ENCODE measurements around the gene DNAH6. TPM values are rescaled to one million over a fixed set of nuclear protein-coding genes. Genes with fewer than 3 reads are reported as not detected.
"Not testable (repeated sequence)": the region's sequence is repeated elsewhere in the genome, so short reads cannot be mapped to it uniquely, and the experiment has no call there.

Gene DNAH6
- total RNA-seq, 1 donor from 2014 or later = 2.6 TPM

- H2AFZ ChIP-seq (replicated peaks) = no peak overlapping the region
- no peak overlapping the region for H3K4me3 Mint-ChIP-seq
- H3F3A ChIP-seq (ENCODE audit: low read depth) = no peaks in the 10 kb centered on the region
- TF ChIP-seq EZH2phosphoT487 (IDR thresholded peaks at IDR 0.05) (no peak), CTCF (IDR thresholded peaks at IDR 0.05) (no peak), EZH2 (IDR thresholded peaks at IDR 0.05) (no peak)
- no peaks in the 10 kb centered on the region for H3K79me2 ChIP-seq (ENCODE audit: low read depth)
- no peaks in the 10 kb centered on the region for H3K4me1 ChIP-seq
- no peak overlapping the region for H3K4me2 ChIP-seq
- H4K20me1 ChIP-seq (ENCODE audit: low read depth) = no peaks in the 10 kb centered on the region
- no peak overlapping the region for H3K27ac Mint-ChIP-seq
- no peaks in the 10 kb centered on the region for H3K9me3 ChIP-seq (ENCODE audit: low read depth)
- H3K9me3 Mint-ChIP-seq = no peaks in the 10 kb centered on the region
- no peak overlapping the region for H3K9ac ChIP-seq
- DNase-seq (ENCODE audit: low spot score) = no peak
- H3K36me3 ChIP-seq = no peaks in the 10 kb centered on the region
- no peaks in the 10 kb centered on the region for H3K27me3 Mint-ChIP-seq (ENCODE audit: insufficient read depth, low read depth)
- H3K36me3 Mint-ChIP-seq = no peaks in the 10 kb centered on the region
- no peaks in the 10 kb centered on the region for H3K4me1 Mint-ChIP-seq
- H3K27ac ChIP-seq = no peak overlapping the region
- H3K27me3 ChIP-seq = no peaks in the 10 kb centered on the region
- H3K4me3 ChIP-seq = no peak overlapping the region
Measured at GRCh38 chr2:84548303-84548702, 32.0 kb downstream of the DNAH6 start.

GRCh38 chr2:84550916-84551315 lies 34.6 kb downstream of the DNAH6 start:
- no peak overlapping the region for H3K4me3 Mint-ChIP-seq
- H3K9me3 ChIP-seq (ENCODE audit: low read depth) = no peaks in the 10 kb centered on the region
- no peak overlapping the region for H3K27ac Mint-ChIP-seq

DNA sequence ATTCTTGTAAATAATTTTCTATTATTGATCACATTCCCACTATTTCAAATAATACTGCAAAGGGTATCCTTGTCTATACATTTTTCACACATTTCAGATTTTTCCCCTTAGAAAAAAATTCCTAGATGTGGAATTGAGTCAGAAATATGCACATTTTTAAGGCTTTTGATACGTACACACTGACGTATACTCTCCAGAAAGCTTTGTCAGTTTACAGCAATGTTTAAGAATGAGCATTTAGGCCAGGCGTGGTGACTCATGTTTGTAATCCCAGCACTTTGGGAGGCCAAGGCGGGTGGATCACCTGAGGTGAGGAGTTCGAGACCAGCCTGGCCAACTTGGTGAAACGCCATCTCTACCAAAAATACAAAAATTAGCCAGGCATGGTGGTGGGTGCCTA lies 35.2 kb downstream of the DNAH6 start:
- not testable (repeated sequence) for H2AFZ ChIP-seq (replicated peaks); H3K4me1 ChIP-seq; H3K4me3 ChIP-seq; H3K9ac ChIP-seq; H4K20me1 ChIP-seq (ENCODE audit: low read depth); H3K36me3 Mint-ChIP-seq; H3K27me3 ChIP-seq; H3K27ac ChIP-seq; H3K9me3 ChIP-seq (ENCODE audit: low read depth); H3K27me3 Mint-ChIP-seq (ENCODE audit: insufficient read depth, low read depth); H3K4me2 ChIP-seq; H3K4me1 Mint-ChIP-seq; H3K79me2 ChIP-seq (ENCODE audit: low read depth); H3K27ac Mint-ChIP-seq; H3K4me3 Mint-ChIP-seq; H3K9me3 Mint-ChIP-seq; H3K36me3 ChIP-seq; H3F3A ChIP-seq (ENCODE audit: low read depth); DNase-seq (ENCODE audit: low spot score)

More at GRCh38 chr2:84550916-84551315, 34.6 kb downstream of the DNAH6 start:
- no peaks in the 10 kb centered on the region for H3K27me3 Mint-ChIP-seq (ENCODE audit: insufficient read depth, low read depth)
- TF ChIP-seq EZH2phosphoT487 (IDR thresholded peaks at IDR 0.05) (no peak), EZH2 (IDR thresholded peaks at IDR 0.05) (no peak), CTCF (IDR thresholded peaks at IDR 0.05) (no peak)
- no peaks in the 10 kb centered on the region for H3K9me3 Mint-ChIP-seq
- Histone ChIP-seq H3K79me2 (ENCODE audit: low read depth) (no peaks in the 10 kb centered on the region), H3K4me3 (no peak overlapping the region), H3K9ac (no peak overlapping the region), H3F3A (ENCODE audit: low read depth) (no peaks in the 10 kb centered on the region), H3K36me3 (no peaks in the 10 kb centered on the region), H4K20me1 (ENCODE audit: low read depth) (no peaks in the 10 kb centered on the region), H2AFZ (replicated peaks) (no peak overlapping the region), H3K4me1 (no peaks in the 10 kb centered on the region), H3K27me3 (no peaks in the 10 kb centered on the region), H3K27ac (no peak overlapping the region), H3K4me2 (no peak overlapping the region)
- H3K4me1 Mint-ChIP-seq = no peaks in the 10 kb centered on the region
- DNase-seq (ENCODE audit: low spot score) = no peak
- H3K36me3 Mint-ChIP-seq = no peaks in the 10 kb centered on the region

DNA sequence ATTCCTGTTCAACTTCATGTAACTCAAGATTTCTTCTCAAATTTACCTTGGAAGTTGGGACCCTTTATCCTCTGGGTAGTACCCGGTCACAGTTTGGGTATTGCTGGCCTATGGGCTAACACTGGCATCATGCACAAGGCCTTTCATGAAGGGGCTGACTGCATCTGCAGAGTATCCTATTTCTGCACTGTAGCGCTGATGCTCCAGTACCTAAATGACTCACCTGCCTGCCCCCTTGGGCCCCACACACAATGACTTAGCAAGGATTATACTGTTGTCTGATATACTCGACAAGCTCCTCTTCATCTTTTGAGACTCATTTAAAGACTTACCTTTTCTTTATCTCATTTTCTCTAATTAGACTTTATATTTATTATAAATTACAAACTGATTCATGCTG lies 39.9 kb downstream of the DNAH6 start:
- Histone ChIP-seq H3K36me3 (no peaks in the 10 kb centered on the region), H3F3A (ENCODE audit: low read depth) (no peaks in the 10 kb centered on the region), H3K9me3 (ENCODE audit: low read depth) (peaks cover 3% of the 10 kb centered on the region), H3K9ac (no peak overlapping the region), H3K27me3 (no peaks in the 10 kb centered on the region), H3K27ac (no peak overlapping the region), H2AFZ (replicated peaks) (no peak overlapping the region), H4K20me1 (ENCODE audit: low read depth) (no peaks in the 10 kb centered on the region), H3K79me2 (ENCODE audit: low read depth) (no peaks in the 10 kb centered on the region), H3K4me1 (no peaks in the 10 kb centered on the region), H3K4me3 (no peak overlapping the region), H3K4me2 (no peak overlapping the region)
- Mint-ChIP-seq H3K27me3 (ENCODE audit: insufficient read depth, low read depth) (no peaks in the 10 kb centered on the region), H3K27ac (no peak overlapping the region), H3K4me1 (no peaks in the 10 kb centered on the region), H3K4me3 (no peak overlapping the region), H3K9me3 (peaks cover 6% of the 10 kb centered on the region), H3K36me3 (peaks cover 6% of the 10 kb centered on the region)
- TF ChIP-seq CTCF (IDR thresholded peaks at IDR 0.05) (no peak), EZH2 (IDR thresholded peaks at IDR 0.05) (no peak), EZH2phosphoT487 (IDR thresholded peaks at IDR 0.05) (no peak)
- no peak for DNase-seq (ENCODE audit: low spot score)

All from neural progenitor cell (in vitro differentiated cells).